CD1c-positive myeloid dendritic cell (primary cell): ENCODE measurements around the gene PACS1.
"Not testable (repeated sequence)": the region's sequence is repeated elsewhere in the genome, so short reads cannot be mapped to it uniquely, and the experiment has no call there.

Source experiments
- DNase-seq: peaks from one replicate; pipeline ENCODE4 v3.0.0-alpha.2; 2016; ENCODE audit errors: extremely low spot score

Gene PACS1

DNA sequence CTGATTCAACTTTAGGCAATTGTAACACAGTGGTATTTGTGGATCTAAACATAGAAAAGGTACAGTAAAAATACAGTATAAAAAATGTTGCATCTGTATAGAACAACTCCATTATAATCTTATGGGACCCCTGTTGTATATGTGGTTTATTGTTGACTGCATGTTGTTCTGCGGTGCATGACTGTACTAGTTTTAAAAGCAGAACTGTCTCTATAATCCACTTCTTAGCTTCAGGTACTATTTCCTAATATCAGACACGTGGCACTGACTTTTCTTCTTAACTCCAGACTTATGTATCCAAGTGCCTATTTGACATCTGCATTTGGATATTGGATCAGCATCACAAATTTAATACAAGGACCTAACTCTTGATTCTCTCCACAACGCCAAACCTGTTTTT lies 41.1 kb downstream of the PACS1 start:
- DNase-seq = peak; percentile 51

DNA sequence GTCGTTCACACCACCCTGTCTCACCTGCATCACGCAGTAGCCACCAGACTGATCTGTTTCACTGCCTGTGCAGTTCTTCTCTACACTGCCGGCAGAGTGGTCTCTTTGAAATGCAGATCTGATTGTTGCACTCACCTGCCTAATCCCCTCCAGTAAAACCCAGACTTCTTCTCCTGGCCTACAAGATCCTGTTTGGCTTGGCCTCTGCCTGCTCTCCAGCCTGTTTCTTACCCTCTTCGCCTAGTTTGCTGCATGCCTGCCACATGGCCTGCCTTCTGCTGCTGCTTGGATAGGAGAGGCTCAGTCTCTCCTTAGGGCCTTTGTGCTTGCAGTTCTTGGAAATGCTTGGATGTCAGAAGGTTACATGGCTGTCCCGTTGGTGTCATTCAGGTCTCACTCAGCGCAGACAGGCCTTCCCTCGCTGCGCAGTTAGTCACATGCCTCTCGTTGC lies 42.0 kb downstream of the PACS1 start:
- DNase-seq = peak; percentile 46

- peak; percentile 83 for DNase-seq
Observed at GRCh38 chr11:66112601-66113499, 42.8 kb downstream of the PACS1 start.

DNA sequence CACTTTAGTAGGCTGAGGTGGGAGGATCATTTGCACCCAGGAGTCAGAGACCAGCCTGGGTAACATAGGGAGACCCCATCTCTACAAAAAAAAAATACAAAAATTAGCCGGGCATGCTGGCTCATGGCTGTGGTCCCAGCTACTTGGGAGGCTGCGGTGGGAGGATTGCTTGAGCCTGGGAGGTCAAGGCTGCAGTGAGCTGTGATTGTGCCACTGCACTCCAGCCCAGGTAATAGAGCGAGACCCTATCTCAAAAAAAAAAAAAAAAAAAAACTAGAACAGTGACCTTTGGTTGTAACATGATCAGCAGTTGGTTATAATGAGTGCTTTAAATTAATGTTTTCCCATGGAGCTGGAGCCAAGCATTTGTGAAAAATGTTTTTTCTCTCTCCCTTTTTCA lies 44.9 kb downstream of the PACS1 start:
- not testable (repeated sequence) for DNase-seq

GRCh38 chr11:66115638-66116301 lies 45.7 kb downstream of the PACS1 start:
- DNase-seq = peak; percentile 41

DNA sequence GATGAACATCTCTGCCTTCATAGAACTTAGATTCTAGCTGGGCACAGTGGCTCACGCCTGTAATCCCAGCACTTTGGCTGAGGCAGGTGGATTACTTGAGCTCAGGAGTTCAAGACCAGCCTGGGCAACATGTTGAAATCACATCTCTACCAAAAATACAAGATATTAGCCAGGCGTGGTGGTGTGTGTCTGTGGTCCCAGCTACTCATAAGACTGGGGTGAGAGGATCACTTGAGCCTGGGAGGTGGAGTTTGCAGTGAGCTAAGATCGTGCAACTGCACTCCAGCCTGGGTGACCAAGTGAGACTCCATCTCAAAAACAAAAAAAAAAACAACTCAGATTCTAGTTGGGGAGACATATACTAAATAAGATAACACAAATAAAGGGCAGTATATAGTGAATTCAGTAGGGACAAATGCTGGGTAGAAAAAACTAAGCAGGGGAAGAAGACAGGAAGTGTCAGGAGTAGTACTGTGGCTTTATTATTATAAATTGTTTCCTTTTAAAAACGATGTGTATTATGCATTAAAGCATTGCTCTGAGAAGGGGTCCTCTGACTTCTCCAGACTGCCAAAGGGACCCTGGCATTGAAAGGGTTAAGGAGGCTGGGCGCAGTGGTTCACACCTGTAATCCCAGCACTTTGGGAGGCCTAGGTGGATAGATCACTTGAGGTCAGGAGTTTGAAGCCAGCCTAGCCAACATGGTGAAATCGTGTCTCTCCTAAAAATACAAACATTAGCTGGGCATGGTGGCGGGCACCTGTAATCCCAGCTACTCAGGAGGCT lies 46.7 kb downstream of the PACS1 start:
- no peak for DNase-seq

- no peak for DNase-seq
Observed at GRCh38 chr11:66118847-66119246, 48.8 kb downstream of the PACS1 start.

DNA sequence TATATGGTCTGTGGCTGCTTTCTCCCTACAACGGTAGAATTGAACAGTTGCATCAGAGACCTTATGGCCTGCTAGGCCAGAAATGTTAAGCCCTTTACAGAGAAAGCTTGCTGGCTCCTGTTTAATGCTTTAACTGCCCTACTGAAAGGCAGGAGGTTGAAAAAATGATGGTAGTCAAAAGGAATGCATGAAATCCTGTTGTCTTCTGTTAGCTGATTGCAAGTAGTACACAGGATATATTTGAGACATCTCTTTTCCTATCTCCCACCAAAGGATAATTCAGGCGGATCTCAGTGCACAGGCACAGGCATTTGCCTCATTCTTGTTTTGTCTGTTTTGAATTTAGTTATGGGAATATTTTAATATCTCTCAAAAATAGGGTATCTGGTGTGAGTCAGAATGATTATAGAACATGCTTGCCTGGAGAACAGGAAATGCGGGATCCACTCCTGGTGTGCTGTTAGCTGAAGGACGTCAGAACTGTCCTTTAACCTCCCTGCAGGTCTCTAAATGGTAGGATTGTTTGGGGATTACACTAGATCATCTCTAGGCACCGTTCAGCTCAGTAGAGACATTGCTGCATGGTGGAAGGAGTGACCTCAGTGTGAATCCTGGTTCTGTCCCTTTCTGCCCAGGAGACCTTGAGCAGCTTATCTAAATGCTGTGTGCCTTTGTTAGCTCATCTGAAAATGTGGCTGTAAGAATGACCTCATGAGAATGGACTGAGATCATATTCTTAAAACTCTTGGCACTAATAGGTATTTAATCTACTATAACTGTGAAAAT lies 49.5 kb downstream of the PACS1 start:
- no peak for DNase-seq

DNA sequence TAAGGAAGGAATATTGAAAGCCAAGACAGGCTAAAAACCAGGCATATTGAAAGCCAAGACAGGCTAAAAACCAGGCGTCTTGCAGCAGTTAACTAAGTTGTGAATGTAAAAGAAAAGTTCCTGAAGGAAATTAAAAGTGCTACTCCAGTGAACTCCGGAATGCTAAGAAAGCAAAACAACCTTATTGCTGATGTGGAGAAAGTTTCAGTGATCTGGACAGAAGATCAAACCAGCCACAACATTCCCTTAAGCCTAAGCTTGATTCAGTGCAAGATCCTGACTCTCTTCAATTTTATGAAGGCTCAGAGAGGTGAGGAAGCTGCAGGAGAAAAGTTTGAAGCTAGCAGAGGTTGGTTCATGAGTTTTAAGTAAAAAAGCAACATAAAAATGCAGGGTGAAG lies 51.4 kb downstream of the PACS1 start:
- no peak for DNase-seq

- DNase-seq = no peak
Observed at GRCh38 chr11:66123902-66124301, 53.8 kb downstream of the PACS1 start.

- DNase-seq = no peak
Observed at GRCh38 chr11:66124564-66124963, 54.5 kb downstream of the PACS1 start.

GRCh38 chr11:66126064-66126463 lies 56.0 kb downstream of the PACS1 start:
- DNase-seq = peak; percentile 69

- DNase-seq = peak; percentile 83
Observed at GRCh38 chr11:66126808-66127555, 56.9 kb downstream of the PACS1 start.

DNA sequence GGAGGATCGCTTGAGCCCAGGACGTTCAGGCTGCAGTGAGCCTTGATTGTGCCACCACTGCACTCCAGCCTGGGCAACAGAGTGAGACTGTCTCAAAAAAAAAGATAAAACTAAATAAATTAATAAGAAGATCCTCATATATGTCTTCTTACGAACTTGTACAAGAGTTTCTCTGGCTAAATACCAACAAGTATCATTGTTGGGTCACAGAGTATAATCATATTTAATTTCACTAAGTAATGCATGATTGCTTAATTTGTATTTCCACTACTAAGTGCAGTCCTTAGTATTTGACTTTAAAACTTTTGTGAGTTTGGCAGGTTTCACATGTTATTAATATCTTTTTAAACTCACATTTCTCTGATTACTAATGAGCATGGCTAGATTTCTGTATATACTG lies 60.9 kb downstream of the PACS1 start:
- no peak for DNase-seq

DNA sequence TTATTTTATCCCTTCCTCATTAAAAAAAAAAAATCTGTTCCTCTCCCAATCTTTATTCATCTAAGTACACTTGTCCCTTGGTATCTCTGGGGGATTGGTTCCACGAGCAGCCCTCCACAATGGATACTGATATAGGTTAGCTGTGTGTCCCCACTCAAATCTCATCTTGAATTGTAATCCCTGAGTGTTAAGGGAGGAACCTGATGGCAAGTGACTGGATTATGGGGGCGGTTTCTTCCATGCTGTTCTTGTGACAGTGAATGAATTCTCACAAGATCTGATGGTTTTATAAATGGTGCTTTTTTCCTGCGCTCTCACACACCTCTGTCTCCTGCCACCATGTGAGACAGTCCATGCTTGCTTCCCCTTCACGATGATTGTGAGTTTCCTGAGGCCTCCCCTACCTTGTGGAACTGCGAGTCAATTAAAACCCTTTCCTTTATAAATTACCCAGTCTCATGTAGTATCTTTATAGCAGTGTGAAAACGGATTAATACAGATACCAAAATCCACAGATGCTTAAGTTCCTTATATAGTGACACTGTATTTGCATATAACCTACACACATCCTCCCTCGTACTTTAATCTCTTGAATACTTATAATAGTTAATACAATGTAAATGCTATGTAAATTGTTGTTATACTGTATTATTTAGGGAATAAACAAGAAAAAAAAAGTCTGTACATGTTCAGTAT lies 62.0 kb downstream of the PACS1 start:
- no peak for DNase-seq

DNA sequence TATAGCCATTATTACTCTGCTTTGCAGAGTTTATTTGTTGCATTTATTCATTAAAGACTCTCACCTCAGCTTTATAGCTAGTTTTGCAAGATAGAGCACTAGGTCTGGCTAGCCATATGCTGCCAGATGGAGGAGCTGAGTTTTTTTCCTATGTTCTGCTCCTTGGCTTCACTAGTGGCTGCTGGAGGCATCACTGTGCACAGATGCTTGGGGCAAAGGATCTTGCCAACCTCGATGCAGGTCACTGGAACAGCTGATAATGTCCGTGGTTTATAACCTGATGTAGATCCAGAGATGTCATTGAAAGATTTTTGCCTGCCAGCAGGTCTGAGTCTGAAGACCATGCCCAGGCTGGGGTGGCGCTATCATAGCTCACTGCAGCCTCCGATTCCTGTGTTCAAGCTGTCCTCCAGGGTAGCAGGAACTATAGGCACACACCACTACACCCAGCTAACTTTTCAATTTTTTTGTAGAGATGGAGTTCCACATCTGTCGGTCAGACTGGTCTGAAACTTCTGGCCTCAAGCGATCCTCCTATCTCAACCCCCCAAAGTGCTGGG lies 63.2 kb downstream of the PACS1 start:
- no peak for DNase-seq

GRCh38 chr11:66136752-66137123 lies 66.7 kb downstream of the PACS1 start:
- DNase-seq = no peak

DNA sequence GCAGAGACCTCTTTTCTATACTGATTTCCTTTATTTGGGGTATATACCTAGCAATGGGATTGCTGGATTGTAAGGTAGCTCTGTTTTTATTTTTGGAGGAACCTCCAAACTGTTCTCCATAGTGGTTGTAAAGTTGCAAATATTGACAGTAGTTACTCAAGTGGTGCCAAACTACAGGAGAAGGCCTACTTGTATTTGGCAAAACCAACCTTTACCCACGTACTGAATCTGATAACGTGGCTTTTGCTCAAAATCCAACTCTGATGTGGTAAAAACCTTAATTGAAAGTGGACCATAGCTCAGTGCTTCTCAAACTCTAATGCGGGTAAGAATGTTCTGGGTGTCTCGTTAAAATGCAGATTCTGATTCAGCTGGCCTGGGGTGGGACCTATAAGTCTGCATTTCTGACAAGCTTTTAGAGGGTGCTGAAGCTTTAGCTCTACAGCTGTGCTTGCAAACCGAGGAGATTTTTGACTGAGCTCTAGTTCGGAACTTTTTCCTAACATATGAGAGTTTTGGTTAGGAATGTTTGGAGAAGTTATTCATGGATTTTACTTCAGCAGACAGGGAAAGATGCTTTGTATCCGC lies 69.8 kb downstream of the PACS1 start:
- no peak for DNase-seq
